ENCODE data around the gene DIAPH2.

Gene DIAPH2

GRCh38 chrX:97446298-97446882 lies 761.7 kb downstream of the DIAPH2 start:
- ATAC-seq: no peak
- TF ChIP-seq TSHZ2 (CRISPR knock-in tag; IDR thresholded peaks at IDR 0.05): no peak
- TF ChIP-seq OSR1 (CRISPR knock-in tag; IDR thresholded peaks at IDR 0.05): no peak
- no peak for TF ChIP-seq RARB (CRISPR knock-in tag; IDR thresholded peaks at IDR 0.05)
- no peak for TF ChIP-seq PATZ1 (CRISPR knock-in tag; IDR thresholded peaks at IDR 0.05; ENCODE audit: borderline replicate concordance)
- TF ChIP-seq, protein P1, sequence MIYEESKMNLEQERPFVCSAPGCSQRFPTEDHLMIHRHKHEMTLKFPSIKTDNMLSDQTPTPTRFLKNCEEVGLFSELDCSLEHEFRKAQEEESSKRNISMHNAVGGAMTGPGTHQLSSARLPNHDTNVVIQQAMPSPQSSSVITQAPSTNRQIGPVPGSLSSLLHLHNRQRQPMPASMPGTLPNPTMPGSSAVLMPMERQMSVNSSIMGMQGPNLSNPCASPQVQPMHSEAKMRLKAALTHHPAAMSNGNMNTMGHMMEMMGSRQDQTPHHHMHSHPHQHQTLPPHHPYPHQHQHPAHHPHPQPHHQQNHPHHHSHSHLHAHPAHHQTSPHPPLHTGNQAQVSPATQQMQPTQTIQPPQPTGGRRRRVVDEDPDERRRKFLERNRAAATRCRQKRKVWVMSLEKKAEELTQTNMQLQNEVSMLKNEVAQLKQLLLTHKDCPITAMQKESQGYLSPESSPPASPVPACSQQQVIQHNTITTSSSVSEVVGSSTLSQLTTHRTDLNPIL (CRISPR knock-in tag; IDR thresholded peaks at IDR 0.05; ENCODE audit: low read depth): no peak
- TF ChIP-seq TCF4 (CRISPR knock-in tag; IDR thresholded peaks at IDR 0.05; ENCODE audit: borderline replicate concordance): no peak
- TF ChIP-seq CSDC2 (CRISPR knock-in tag; IDR thresholded peaks at IDR 0.05): no peak
- no peak for TF ChIP-seq BACH2 (CRISPR knock-in tag; IDR thresholded peaks at IDR 0.05; ENCODE audit: borderline replicate concordance)
- no peak for TF ChIP-seq PPARA (CRISPR knock-in tag; IDR thresholded peaks at IDR 0.05; ENCODE audit: borderline replicate concordance)
- TF ChIP-seq GLIS3 (CRISPR knock-in tag; IDR thresholded peaks at IDR 0.05): no peak

- ATAC-seq: no peak
- TF ChIP-seq ZNF8 (CRISPR knock-in tag; IDR thresholded peaks at IDR 0.05): no peak
- TF ChIP-seq ZNF70 (CRISPR knock-in tag; IDR thresholded peaks at IDR 0.05): no peak
- no peak for TF ChIP-seq TSHZ2 (CRISPR knock-in tag; IDR thresholded peaks at IDR 0.05)
- TF ChIP-seq, protein P2, sequence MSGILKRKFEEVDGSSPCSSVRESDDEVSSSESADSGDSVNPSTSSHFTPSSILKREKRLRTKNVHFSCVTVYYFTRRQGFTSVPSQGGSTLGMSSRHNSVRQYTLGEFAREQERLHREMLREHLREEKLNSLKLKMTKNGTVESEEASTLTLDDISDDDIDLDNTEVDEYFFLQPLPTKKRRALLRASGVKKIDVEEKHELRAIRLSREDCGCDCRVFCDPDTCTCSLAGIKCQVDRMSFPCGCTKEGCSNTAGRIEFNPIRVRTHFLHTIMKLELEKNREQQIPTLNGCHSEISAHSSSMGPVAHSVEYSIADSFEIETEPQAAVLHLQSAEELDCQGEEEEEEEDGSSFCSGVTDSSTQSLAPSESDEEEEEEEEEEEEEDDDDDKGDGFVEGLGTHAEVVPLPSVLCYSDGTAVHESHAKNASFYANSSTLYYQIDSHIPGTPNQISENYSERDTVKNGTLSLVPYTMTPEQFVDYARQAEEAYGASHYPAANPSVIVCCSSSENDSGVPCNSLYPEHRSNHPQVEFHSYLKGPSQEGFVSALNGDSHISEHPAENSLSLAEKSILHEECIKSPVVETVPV (CRISPR knock-in tag; IDR thresholded peaks at IDR 0.05): no peak
- no peak for TF ChIP-seq ISL1 (CRISPR knock-in tag; IDR thresholded peaks at IDR 0.05)
- no peak for TF ChIP-seq PATZ1 (CRISPR knock-in tag; IDR thresholded peaks at IDR 0.05; ENCODE audit: borderline replicate concordance)
- TF ChIP-seq ARNTL (CRISPR knock-in tag; IDR thresholded peaks at IDR 0.05; ENCODE audit: borderline replicate concordance, low read depth): no peak
- no peak for TF ChIP-seq ZC3H10 (CRISPR knock-in tag; IDR thresholded peaks at IDR 0.05)
- TF ChIP-seq TCF4 (CRISPR knock-in tag; IDR thresholded peaks at IDR 0.05; ENCODE audit: borderline replicate concordance): no peak
- TF ChIP-seq, protein P1 (CRISPR knock-in tag; IDR thresholded peaks at IDR 0.05; ENCODE audit: low read depth): no peak
- no peak for TF ChIP-seq PPARA (CRISPR knock-in tag; IDR thresholded peaks at IDR 0.05; ENCODE audit: borderline replicate concordance)
- TF ChIP-seq ZNF565 (CRISPR knock-in tag; conservative IDR thresholded peaks at IDR 0.05; ENCODE audit: low read depth): no peak
- no peak for TF ChIP-seq CSDC2 (CRISPR knock-in tag; IDR thresholded peaks at IDR 0.05)
- TF ChIP-seq RARB (CRISPR knock-in tag; IDR thresholded peaks at IDR 0.05): no peak
- no peak for TF ChIP-seq TOX (CRISPR knock-in tag; IDR thresholded peaks at IDR 0.05; ENCODE audit: borderline replicate concordance)
- no peak for TF ChIP-seq SNAI2 (CRISPR knock-in tag; IDR thresholded peaks at IDR 0.05)
- no peak for TF ChIP-seq OSR1 (CRISPR knock-in tag; IDR thresholded peaks at IDR 0.05)
- no peak for TF ChIP-seq GLIS3 (CRISPR knock-in tag; IDR thresholded peaks at IDR 0.05)
These were observed 762.7 kb downstream of the DIAPH2 start for GRCh38 chrX:97447306-97447705.
